ENCODE data around the gene PCBP3. TPM values are rescaled to one million over a fixed set of nuclear protein-coding genes. Genes with fewer than 3 reads are reported as not detected.

The PCBP3 gene
- total and polyA plus RNA-seq, 4 donors, result 0.36 to 1.6 (median 0.42) TPM

DNA sequence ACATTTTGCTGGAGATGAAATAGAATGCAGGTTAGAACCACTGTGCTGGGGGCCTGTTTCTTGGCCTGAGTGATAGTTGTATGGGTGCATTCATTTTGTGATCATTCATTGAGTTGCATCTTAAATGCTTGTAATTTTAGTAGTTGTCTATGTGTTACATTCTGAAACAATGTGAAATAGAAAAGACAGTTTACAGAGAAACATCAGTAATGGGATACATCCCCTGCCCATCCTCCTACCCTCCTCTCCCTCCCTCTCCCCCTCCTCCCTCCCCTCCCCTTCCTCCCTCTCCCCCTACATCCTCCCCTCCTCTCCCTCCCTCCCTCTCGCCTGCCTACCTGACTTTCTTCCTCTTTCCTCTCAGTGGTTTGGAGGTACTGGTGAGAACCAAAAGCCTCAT is 283.5 kb downstream of the PCBP3 start:
- DNase-seq (ENCODE audit: low spot score), result no peak
- Histone ChIP-seq H3K27ac (ENCODE audit: low read depth in 1 of 2, low read length in 2 of 2) (no peak overlapping the region), H3K27me3 (ENCODE audit: control insufficient read depth in 4 of 4, insufficient read depth in 4 of 4, low read length in 3 of 4) (no peaks in the 10 kb centered on the region), H3K4me3 (ENCODE audit: low read depth in 1 of 3, low read length in 3 of 3) (no peak overlapping the region), H3K9me3 (ENCODE audit: control insufficient read depth in 4 of 4, low read length in 3 of 4) (no peaks in the 10 kb centered on the region), H3K36me3 (ENCODE audit: control insufficient read depth in 4 of 4, insufficient read depth in 3 of 4, low read depth in 1 of 4, low read length in 3 of 4) (no peaks in the 10 kb centered on the region), H3K4me1 (ENCODE audit: control insufficient read depth in 4 of 4, insufficient read depth in 4 of 4, low read length in 3 of 4) (no peaks in the 10 kb centered on the region), H3K9ac (ENCODE audit: low read depth in 1 of 2, low read length in 2 of 2) (no peak overlapping the region)
- WGBS, result 64% methylated on average over 1 of the region's 1 CpG
- TF ChIP-seq FOXA1 (IDR thresholded peaks at IDR 0.05) (no peak), SP1 (IDR thresholded peaks at IDR 0.05) (no peak), HNF4G (IDR thresholded peaks at IDR 0.05) (no peak), JUND (IDR thresholded peaks at IDR 0.05) (no peak), YY1 (IDR thresholded peaks at IDR 0.05) (no peak)
- TF ChIP-seq, protein P1, sequence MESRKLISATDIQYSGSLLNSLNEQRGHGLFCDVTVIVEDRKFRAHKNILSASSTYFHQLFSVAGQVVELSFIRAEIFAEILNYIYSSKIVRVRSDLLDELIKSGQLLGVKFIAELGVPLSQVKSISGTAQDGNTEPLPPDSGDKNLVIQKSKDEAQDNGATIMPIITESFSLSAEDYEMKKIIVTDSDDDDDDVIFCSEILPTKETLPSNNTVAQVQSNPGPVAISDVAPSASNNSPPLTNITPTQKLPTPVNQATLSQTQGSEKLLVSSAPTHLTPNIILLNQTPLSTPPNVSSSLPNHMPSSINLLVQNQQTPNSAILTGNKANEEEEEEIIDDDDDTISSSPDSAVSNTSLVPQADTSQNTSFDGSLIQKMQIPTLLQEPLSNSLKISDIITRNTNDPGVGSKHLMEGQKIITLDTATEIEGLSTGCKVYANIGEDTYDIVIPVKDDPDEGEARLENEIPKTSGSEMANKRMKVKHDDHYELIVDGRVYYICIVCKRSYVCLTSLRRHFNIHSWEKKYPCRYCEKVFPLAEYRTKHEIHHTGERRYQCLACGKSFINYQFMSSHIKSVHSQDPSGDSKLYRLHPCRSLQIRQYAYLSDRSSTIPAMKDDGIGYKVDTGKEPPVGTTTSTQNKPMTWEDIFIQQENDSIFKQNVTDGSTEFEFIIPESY (IDR thresholded peaks at IDR 0.05), result no peak
- TF ChIP-seq, protein P2, sequence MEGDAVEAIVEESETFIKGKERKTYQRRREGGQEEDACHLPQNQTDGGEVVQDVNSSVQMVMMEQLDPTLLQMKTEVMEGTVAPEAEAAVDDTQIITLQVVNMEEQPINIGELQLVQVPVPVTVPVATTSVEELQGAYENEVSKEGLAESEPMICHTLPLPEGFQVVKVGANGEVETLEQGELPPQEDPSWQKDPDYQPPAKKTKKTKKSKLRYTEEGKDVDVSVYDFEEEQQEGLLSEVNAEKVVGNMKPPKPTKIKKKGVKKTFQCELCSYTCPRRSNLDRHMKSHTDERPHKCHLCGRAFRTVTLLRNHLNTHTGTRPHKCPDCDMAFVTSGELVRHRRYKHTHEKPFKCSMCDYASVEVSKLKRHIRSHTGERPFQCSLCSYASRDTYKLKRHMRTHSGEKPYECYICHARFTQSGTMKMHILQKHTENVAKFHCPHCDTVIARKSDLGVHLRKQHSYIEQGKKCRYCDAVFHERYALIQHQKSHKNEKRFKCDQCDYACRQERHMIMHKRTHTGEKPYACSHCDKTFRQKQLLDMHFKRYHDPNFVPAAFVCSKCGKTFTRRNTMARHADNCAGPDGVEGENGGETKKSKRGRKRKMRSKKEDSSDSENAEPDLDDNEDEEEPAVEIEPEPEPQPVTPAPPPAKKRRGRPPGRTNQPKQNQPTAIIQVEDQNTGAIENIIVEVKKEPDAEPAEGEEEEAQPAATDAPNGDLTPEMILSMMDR (IDR thresholded peaks at IDR 0.05; ENCODE audit: low read depth, low read length, missing input control), result no peak
- TF ChIP-seq, protein P3, sequence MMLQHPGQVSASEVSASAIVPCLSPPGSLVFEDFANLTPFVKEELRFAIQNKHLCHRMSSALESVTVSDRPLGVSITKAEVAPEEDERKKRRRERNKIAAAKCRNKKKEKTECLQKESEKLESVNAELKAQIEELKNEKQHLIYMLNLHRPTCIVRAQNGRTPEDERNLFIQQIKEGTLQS (IDR thresholded peaks at IDR 0.05), result no peak

DNA sequence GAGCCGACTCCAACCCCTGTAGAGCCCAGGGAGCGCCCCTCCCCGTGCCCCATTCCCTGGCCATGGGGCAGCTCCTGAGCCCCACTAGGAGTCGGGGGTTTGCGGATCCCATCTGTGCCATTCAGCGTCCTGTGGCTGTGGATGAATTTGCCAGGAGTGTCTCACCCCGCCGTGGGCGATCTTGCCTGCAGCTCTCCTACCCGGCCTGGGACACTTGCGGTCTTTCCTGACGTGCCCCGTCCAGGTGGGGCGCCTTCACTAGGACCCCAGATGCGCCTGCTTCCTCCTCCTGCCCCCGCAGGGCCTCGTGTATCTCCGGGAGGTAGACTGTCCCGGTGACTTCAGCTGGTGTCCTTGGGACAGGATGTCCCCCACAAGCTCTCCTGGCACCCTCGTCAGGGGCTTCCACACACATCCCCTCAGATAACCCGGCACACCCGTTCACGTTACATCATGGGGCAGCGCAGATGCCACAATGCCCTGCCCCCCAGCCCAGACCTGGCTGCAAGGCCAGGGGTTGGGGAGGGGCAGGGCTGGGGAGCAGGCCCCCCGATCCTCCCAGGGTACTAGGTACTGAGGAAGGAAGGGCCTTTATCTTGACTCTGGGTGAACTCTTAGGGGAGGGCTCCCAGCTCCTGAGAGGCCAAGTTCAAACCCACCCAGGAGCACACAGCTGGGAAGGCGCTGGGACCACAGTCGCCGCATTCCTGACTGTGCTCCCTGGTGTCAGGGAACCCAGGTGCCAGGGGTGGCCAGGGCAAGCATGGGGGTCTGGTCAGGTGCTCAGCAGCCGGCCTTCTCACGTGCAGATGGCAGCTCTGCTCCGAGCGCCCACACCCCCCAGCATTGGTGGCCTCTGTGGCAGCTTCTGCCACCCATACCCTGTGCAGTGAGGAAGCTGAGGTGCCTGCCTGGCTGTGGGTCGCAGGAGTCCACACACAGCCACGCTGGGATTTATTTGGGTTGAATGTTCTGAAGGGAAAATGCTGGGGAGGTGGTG is 284.6 kb downstream of the PCBP3 start:
- no peaks in the 10 kb centered on the region for H3K27me3 ChIP-seq (ENCODE audit: control insufficient read depth in 4 of 4, insufficient read depth in 4 of 4, low read length in 3 of 4)
- no peak for DNase-seq (ENCODE audit: low spot score)
- H3K9me3 ChIP-seq (ENCODE audit: control insufficient read depth in 4 of 4, low read length in 3 of 4), result no peaks in the 10 kb centered on the region
- no peak overlapping the region for H3K4me3 ChIP-seq (ENCODE audit: low read depth in 1 of 3, low read length in 3 of 3)
- H3K9ac ChIP-seq (ENCODE audit: low read depth in 1 of 2, low read length in 2 of 2), result no peak overlapping the region
- TF ChIP-seq RXRA (IDR thresholded peaks at IDR 0.05), result no peak
- no peak overlapping the region for H3K27ac ChIP-seq (ENCODE audit: low read depth in 1 of 2, low read length in 2 of 2)
- H3K4me1 ChIP-seq (ENCODE audit: control insufficient read depth in 4 of 4, insufficient read depth in 4 of 4, low read length in 3 of 4), result no peaks in the 10 kb centered on the region
- no peaks in the 10 kb centered on the region for H3K36me3 ChIP-seq (ENCODE audit: control insufficient read depth in 4 of 4, insufficient read depth in 3 of 4, low read depth in 1 of 4, low read length in 3 of 4)
- 87% methylated on average over 34 of the region's 34 CpGs for WGBS

DNA sequence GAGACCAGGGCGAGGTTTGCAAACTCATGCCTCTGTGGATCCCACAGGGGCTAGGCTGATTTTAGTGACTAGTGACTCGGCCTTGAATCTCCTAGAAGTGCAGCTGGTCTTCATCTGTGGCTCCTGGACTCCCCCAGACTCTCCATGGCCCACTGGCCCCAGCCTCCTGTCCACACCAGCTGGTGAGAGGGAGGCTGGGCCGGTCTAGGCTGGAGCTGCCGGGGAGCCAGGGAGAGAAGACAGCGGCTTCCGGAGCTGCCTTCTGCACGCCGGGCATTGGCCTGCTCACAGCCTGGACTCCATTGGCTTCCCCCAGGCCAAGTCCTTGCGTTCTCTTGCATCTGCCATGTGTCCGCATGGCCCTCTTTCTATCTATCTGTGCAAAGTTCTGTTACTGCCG is 285.9 kb downstream of the PCBP3 start:
- H3K36me3 ChIP-seq (ENCODE audit: control insufficient read depth in 4 of 4, insufficient read depth in 3 of 4, low read depth in 1 of 4, low read length in 3 of 4), result no peaks in the 10 kb centered on the region
- no peak for TF ChIP-seq RAD21 (IDR thresholded peaks at IDR 0.05)
- TF ChIP-seq EGR1 (IDR thresholded peaks at IDR 0.05; ENCODE audit: low read depth in 2 of 2), result no peak
- no peak for TF ChIP-seq YY1 (IDR thresholded peaks at IDR 0.05)
- TF ChIP-seq RXRA (IDR thresholded peaks at IDR 0.05), result no peak
- no peak for TF ChIP-seq NR2F2 (IDR thresholded peaks at IDR 0.05)
- no peak for TF ChIP-seq FOXA2 (IDR thresholded peaks at IDR 0.05)
- no peak for TF ChIP-seq TAF1 (conservative IDR thresholded peaks at IDR 0.05)
- TF ChIP-seq, protein P4, sequence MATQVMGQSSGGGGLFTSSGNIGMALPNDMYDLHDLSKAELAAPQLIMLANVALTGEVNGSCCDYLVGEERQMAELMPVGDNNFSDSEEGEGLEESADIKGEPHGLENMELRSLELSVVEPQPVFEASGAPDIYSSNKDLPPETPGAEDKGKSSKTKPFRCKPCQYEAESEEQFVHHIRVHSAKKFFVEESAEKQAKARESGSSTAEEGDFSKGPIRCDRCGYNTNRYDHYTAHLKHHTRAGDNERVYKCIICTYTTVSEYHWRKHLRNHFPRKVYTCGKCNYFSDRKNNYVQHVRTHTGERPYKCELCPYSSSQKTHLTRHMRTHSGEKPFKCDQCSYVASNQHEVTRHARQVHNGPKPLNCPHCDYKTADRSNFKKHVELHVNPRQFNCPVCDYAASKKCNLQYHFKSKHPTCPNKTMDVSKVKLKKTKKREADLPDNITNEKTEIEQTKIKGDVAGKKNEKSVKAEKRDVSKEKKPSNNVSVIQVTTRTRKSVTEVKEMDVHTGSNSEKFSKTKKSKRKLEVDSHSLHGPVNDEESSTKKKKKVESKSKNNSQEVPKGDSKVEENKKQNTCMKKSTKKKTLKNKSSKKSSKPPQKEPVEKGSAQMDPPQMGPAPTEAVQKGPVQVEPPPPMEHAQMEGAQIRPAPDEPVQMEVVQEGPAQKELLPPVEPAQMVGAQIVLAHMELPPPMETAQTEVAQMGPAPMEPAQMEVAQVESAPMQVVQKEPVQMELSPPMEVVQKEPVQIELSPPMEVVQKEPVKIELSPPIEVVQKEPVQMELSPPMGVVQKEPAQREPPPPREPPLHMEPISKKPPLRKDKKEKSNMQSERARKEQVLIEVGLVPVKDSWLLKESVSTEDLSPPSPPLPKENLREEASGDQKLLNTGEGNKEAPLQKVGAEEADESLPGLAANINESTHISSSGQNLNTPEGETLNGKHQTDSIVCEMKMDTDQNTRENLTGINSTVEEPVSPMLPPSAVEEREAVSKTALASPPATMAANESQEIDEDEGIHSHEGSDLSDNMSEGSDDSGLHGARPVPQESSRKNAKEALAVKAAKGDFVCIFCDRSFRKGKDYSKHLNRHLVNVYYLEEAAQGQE (IDR thresholded peaks at IDR 0.05), result no peak
- no peaks in the 10 kb centered on the region for H3K27me3 ChIP-seq (ENCODE audit: control insufficient read depth in 4 of 4, insufficient read depth in 4 of 4, low read length in 3 of 4)
- no peak overlapping the region for H3K9ac ChIP-seq (ENCODE audit: low read depth in 1 of 2, low read length in 2 of 2)
- H3K27ac ChIP-seq (ENCODE audit: low read depth in 1 of 2, low read length in 2 of 2), result no peak overlapping the region
- no peak for DNase-seq (ENCODE audit: low spot score)
- WGBS, result 95% methylated on average over 11 of the region's 11 CpGs
- no peaks in the 10 kb centered on the region for H3K4me1 ChIP-seq (ENCODE audit: control insufficient read depth in 4 of 4, insufficient read depth in 4 of 4, low read length in 3 of 4)
- no peaks in the 10 kb centered on the region for H3K9me3 ChIP-seq (ENCODE audit: control insufficient read depth in 4 of 4, low read length in 3 of 4)
- no peak overlapping the region for H3K4me3 ChIP-seq (ENCODE audit: low read depth in 1 of 3, low read length in 3 of 3)
